H1 (cell line): ENCODE results near the gene ADAM22. TPM values are rescaled to one million over a fixed set of nuclear protein-coding genes. Genes with fewer than 3 reads are reported as not detected.

ENCODE experiments used
- CTCF ChIA-PET: fragments of 300-600 bp; sonication (Branson Sonifier 250); formaldehyde crosslinking; loops from one replicate; lab custom pipeline; 2021; ENCODE audit not compliant: partially characterized antibody; lab: Charles Lee
- POLR2A ChIA-PET: fragments of 300-600 bp; sonication (Branson Sonifier 250); formaldehyde crosslinking; loops from one replicate; lab custom pipeline; 2021; ENCODE audit warnings: inconsistent platforms; ENCODE audit not compliant: partially characterized antibody; lab: Charles Lee
- DNase-seq, 2 experiments: peaks; one replicate each; pipeline versions ENCODE4 v3.0.0 to v3.0.0-alpha.2; 2010 to 2022; ENCODE audit warnings: low spot score in 2 of 2, low read depth in 1 of 2, mixed read lengths in 1 of 2
- FAIRE-seq: peaks from 2 replicates; lab custom pipeline; 2011; peaks lifted over from hg19 to GRCh38; lab: Jason Lieb, UNC
- H2AFZ ChIP-seq: 2 replicates; pipeline ENCODE4 v1.8.1; 2012; ENCODE audit warnings: low read length, inconsistent platforms
- H2AK5ac ChIP-seq: 2 replicates; pipeline ENCODE4 v1.6.1; 2013; ENCODE audit warnings: low read depth, low read length
- H2BK120ac ChIP-seq: replicated peaks from 2 replicates; pipeline ENCODE3; 2013; ENCODE audit warnings: low read depth, low read length, inconsistent platforms
- H2BK12ac ChIP-seq: 2 replicates; pipeline ENCODE4 v1.6.1; 2013; ENCODE audit warnings: low read depth, low read length
- H2BK15ac ChIP-seq: 2 replicates; pipeline ENCODE4 v1.6.1; 2013; ENCODE audit warnings: low read length
- H2BK20ac ChIP-seq: 2 replicates; pipeline ENCODE4 v1.6.1; 2013; ENCODE audit warnings: low read length
- H2BK5ac ChIP-seq: 2 replicates; pipeline ENCODE4 v1.6.1; 2013; ENCODE audit warnings: low read depth, low read length
- H3K14ac ChIP-seq: 2 replicates; pipeline ENCODE4 v1.6.1; 2013; ENCODE audit warnings: inconsistent platforms; ENCODE audit not compliant: insufficient read length
- H3K18ac ChIP-seq: 2 replicates; pipeline ENCODE4 v1.6.1; 2013; ENCODE audit warnings: low read length; ENCODE audit errors: extremely low read depth
- H3K23ac ChIP-seq: 2 replicates; pipeline ENCODE4 v1.6.1; 2013; ENCODE audit warnings: inconsistent platforms; ENCODE audit not compliant: insufficient read length
- H3K23me2 ChIP-seq: 2 replicates; pipeline ENCODE4 v1.6.1; 2013; ENCODE audit warnings: low read depth, low read length
- H3K27ac ChIP-seq: 2 replicates; pipeline ENCODE4 v1.6.1; 2011; ENCODE audit warnings: low read depth, low read length, inconsistent platforms
- H3K27me3 ChIP-seq, 4 experiments: replicated peaks in 1 of 4; 1 replicate in 1 of 4; 2 replicates in 3 of 4; pipeline versions ENCODE4 v1.6.1 to v1.8.1; 2011 to 2013; ENCODE audit warnings: low read length in 3 of 4, mild to moderate bottlenecking in 3 of 4, inconsistent platforms in 2 of 4, mixed read lengths in 2 of 4, moderate library complexity in 1 of 4; ENCODE audit not compliant: control insufficient read depth in 3 of 4, insufficient read depth in 3 of 4; ENCODE audit errors: extremely low read depth in 1 of 4
- H3K36me3 ChIP-seq, 4 experiments: 2 replicates each; pipeline versions ENCODE4 v1.6.1 to v1.8.1; 2011 to 2013; ENCODE audit warnings: mild to moderate bottlenecking in 4 of 4, low read length in 3 of 4, moderate library complexity in 2 of 4, control low read depth in 1 of 4, inconsistent platforms in 1 of 4; ENCODE audit not compliant: insufficient read depth in 4 of 4, control insufficient read depth in 2 of 4
- H3K4ac ChIP-seq: replicated peaks from 2 replicates; pipeline ENCODE3; 2013; ENCODE audit warnings: low read length, low read depth, mixed read lengths, inconsistent platforms; ENCODE audit not compliant: insufficient read length
- H3K4me1 ChIP-seq, 4 experiments: replicated peaks in 1 of 4; 1 replicate in 1 of 4; 2 replicates in 3 of 4; pipeline versions ENCODE4 v1.6.1 to v1.8.1; 2011 to 2013; ENCODE audit warnings: low read length in 3 of 4, inconsistent platforms in 2 of 4, mixed read lengths in 1 of 4; ENCODE audit not compliant: insufficient read depth in 4 of 4, control insufficient read depth in 3 of 4
- H3K4me2 ChIP-seq, 2 experiments: 2 replicates each; pipeline versions ENCODE4 v1.6.1 to v1.8.1; 2011 to 2013; ENCODE audit warnings: low read depth in 2 of 2, low read length in 2 of 2, control low read depth in 1 of 2, inconsistent platforms in 1 of 2, mild to moderate bottlenecking in 1 of 2; ENCODE audit not compliant: insufficient read depth in 1 of 2
- H3K4me3 ChIP-seq, 4 experiments: fragments of 200-600, 300-600 bp in 1 of 4; sonication (generic), shearing (Covaris generic), sonication (Bioruptor Twin) in 1 of 4; 2 replicates each; pipeline versions ENCODE4 v1.5.1 to v1.8.1; 2011 to 2016; ENCODE audit warnings: low read length in 4 of 4, low read depth in 3 of 4, control low read depth in 2 of 4, inconsistent platforms in 2 of 4, mild to moderate bottlenecking in 2 of 4, mixed read lengths in 1 of 4, moderate library complexity in 1 of 4; ENCODE audit not compliant: insufficient read depth in 2 of 4; ENCODE audit errors: extremely low read depth in 1 of 4
- H3K56ac ChIP-seq: replicated peaks from 2 replicates; pipeline ENCODE3; 2013; ENCODE audit warnings: low read depth, mild to moderate bottlenecking, mixed read lengths, low read length, inconsistent platforms; ENCODE audit not compliant: insufficient read length
- H3K79me1 ChIP-seq: 2 replicates; pipeline ENCODE4 v1.6.1; 2013; ENCODE audit warnings: low read depth, low read length, control low read depth
- H3K79me2 ChIP-seq, 2 experiments: 2 replicates each; pipeline versions ENCODE4 v1.6.1 to v1.8.1; 2012 to 2013; ENCODE audit warnings: low read length in 2 of 2, mild to moderate bottlenecking in 2 of 2, inconsistent platforms in 1 of 2; ENCODE audit not compliant: insufficient read depth in 2 of 2, control insufficient read depth in 1 of 2
- H3K9ac ChIP-seq, 4 experiments: replicated peaks in 1 of 4; 1 replicate in 1 of 4; 2 replicates in 3 of 4; pipeline versions ENCODE4 v1.6.1 to v1.8.1; 2011 to 2013; ENCODE audit warnings: low read depth in 3 of 4, low read length in 3 of 4, control low read depth in 2 of 4, mild to moderate bottlenecking in 2 of 4, moderate library complexity in 2 of 4, inconsistent platforms in 1 of 4; ENCODE audit errors: extremely low read depth in 1 of 4
- H3K9me3 ChIP-seq, 2 experiments: 2 replicates each; pipeline versions ENCODE4 v1.6.1 to v1.8.1; 2012 to 2013; ENCODE audit warnings: mild to moderate bottlenecking in 2 of 2, moderate library complexity in 2 of 2, control low read depth in 1 of 2, inconsistent platforms in 1 of 2, low read depth in 1 of 2, low read length in 1 of 2, mixed read lengths in 1 of 2; ENCODE audit not compliant: insufficient read depth in 2 of 2
- H4K20me1 ChIP-seq, 2 experiments: replicated peaks in 1 of 2; 2 replicates each; pipeline versions ENCODE3 to v1.8.1; 2011 to 2013; ENCODE audit warnings: inconsistent platforms in 2 of 2, low read length in 2 of 2, mild to moderate bottlenecking in 1 of 2; ENCODE audit not compliant: insufficient read depth in 2 of 2, control insufficient read depth in 1 of 2
- H4K5ac ChIP-seq: 2 replicates; pipeline ENCODE4 v1.6.1; 2013; ENCODE audit warnings: low read length, low read depth, mixed read lengths, inconsistent platforms; ENCODE audit not compliant: insufficient read length
- H4K8ac ChIP-seq: 2 replicates; pipeline ENCODE4 v1.8.0; 2013; ENCODE audit warnings: mild to moderate bottlenecking, moderate library complexity, low read length, inconsistent platforms; ENCODE audit not compliant: insufficient read depth; ENCODE audit errors: extremely low read depth
- H4K91ac ChIP-seq: replicated peaks from 2 replicates; pipeline ENCODE3; 2013; ENCODE audit warnings: low read length, mixed read lengths, inconsistent platforms; ENCODE audit not compliant: insufficient read length
- EGR1 ChIP-seq: IDR thresholded peaks from 2 replicates; pipeline ENCODE4 v1.6.1; 2011; ENCODE audit warnings: low read depth, low read length, borderline replicate concordance
- EP300 ChIP-seq, 2 experiments: IDR thresholded peaks; 1 replicate in 1 of 2; 2 replicates in 1 of 2; pipeline ENCODE4 v1.6.1; 2011 to 2012; ENCODE audit warnings: low read depth in 2 of 2, low read length in 2 of 2, mild to moderate bottlenecking in 2 of 2, borderline replicate concordance in 1 of 2, inconsistent platforms in 1 of 2, moderate library complexity in 1 of 2
- HDAC6 ChIP-seq: IDR thresholded peaks from one replicate; pipeline ENCODE4 v1.7.1; 2012; ENCODE audit warnings: low read depth, mild to moderate bottlenecking, inconsistent platforms, low read length, moderate library complexity
- KDM5A ChIP-seq: fragments of 200-600 bp; IDR thresholded peaks from 2 replicates; pipeline ENCODE4 v1.7.1; 2012; ENCODE audit warnings: mild to moderate bottlenecking, low read length, inconsistent platforms, mixed read lengths
- MAFK ChIP-seq: IDR thresholded peaks from 2 replicates; pipeline ENCODE4 v1.6.1; 2012; ENCODE audit warnings: low read depth, mild to moderate bottlenecking, improper control_type of control experiment, low read length
- NANOG ChIP-seq: IDR thresholded peaks from 2 replicates; pipeline ENCODE4 v1.6.1; 2011; ENCODE audit warnings: low read length, low read depth, mild to moderate bottlenecking, inconsistent platforms; ENCODE audit not compliant: insufficient read depth, poor library complexity, severe bottlenecking
- RBBP5 ChIP-seq: IDR thresholded peaks from 2 replicates; pipeline ENCODE4 v1.7.1; 2012; ENCODE audit warnings: low read depth, mild to moderate bottlenecking, inconsistent platforms, low read length, moderate library complexity, borderline replicate concordance
- SRF ChIP-seq: IDR thresholded peaks from 2 replicates; pipeline ENCODE4 v1.6.1; 2011; ENCODE audit warnings: mild to moderate bottlenecking, low read depth, low read length, moderate library complexity
- TAF7 ChIP-seq: optimal IDR thresholded peaks from 2 replicates; pipeline ENCODE3; 2011; ENCODE audit warnings: low read depth, mild to moderate bottlenecking, inconsistent platforms, low read length, moderate library complexity, borderline replicate concordance
- WGBS, 2 experiments: shearing (Covaris generic) in 1 of 2; methylation state at CpG; one replicate each; pipeline versions ENCODE4 v1.1.6 to v1.1.7; 2013 to 2015; ENCODE audit warnings: low lambda C conversion rate in 2 of 2, mixed read lengths in 2 of 2, inconsistent platforms in 1 of 2, low coverage in 1 of 2, missing lambda C conversion rate in 1 of 2; ENCODE audit not compliant: insufficient replicate concordance in 2 of 2, insufficient coverage in 1 of 2, insufficient read length in 1 of 2; ENCODE audit errors: extremely low coverage in 1 of 2, missing lambda C conversion rate in 1 of 2; 5-methylcytosine and 5-hydroxymethylcytosine counted together
- polyA plus RNA-seq, 7 experiments: library from polyadenylated mRNA; depleted of rRNA in 3 of 7; stranded (reverse) in 5 of 7; unstranded in 2 of 7; fragments of >200 nt in 5 of 7; fragments of 200-250 nt in 2 of 7; gene quantifications; 1 replicate in 5 of 7; 2 replicates in 1 of 7; 4 replicates in 1 of 7; pipeline versions ENCODE4 v1.2.1 to v1.2.3, GENCODE V29; 2011 to 2013; ENCODE audit warnings: missing spikeins in 2 of 7, mixed read lengths in 2 of 7
- total RNA-seq: library from RNA; stranded (reverse); fragmentation: NEBNext Ultra II Directional; extraction: Animal tissue kit (Norgen Biotek cat#: 25700); gene quantifications from 2 replicates; pipeline ENCODE4 v1.2.1, GENCODE V29; 2021

Gene ADAM22
- total and polyA plus RNA-seq, 2 of the 8 experiments (the other 6 are each of a cell fraction or from before 2014, with no cell fraction given) = 4.6 to 21.4 TPM

DNA sequence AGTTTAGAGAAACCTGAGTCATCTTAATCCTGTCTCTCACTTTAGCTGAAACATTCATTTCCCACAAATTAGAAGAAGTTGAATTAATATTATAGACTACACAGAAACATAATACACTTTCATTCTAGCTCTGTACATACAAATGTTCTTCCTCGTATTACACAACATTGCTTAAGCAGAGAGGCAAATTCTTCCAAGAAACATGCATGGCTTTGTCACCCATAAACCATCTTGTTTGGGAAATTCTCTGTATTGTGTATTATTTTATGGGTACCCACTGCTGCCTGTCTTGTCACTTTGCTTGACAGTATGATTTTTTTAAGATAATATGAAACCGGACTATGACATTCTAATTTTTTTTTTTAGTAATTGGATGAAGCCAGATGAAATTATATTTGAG lies 181.8 kb downstream of the ADAM22 start:
- POLR2A ChIA-PET = no interaction called here
- CTCF ChIA-PET = interaction anchor here (0.7 to 0.8 kb wide), 2 partner anchors 54 to 376 kb away, joined by 3 to 5 read pairs; no protein-coding TSS in a partner anchor
- Histone ChIP-seq H4K91ac (no peak overlapping the region), H3K9ac (no peak overlapping the region), H3K14ac (no peak overlapping the region), H3K9me3 (no peaks in the 10 kb centered on the region), H3K79me2 (no peaks in the 10 kb centered on the region), H2BK20ac (no peak overlapping the region), H3K27me3 (no peaks in the 10 kb centered on the region), H4K5ac (no peak overlapping the region), H3K79me1 (no peaks in the 10 kb centered on the region), H4K8ac (no peak overlapping the region), H2AFZ (no peak overlapping the region), H3K4me3 (no peak overlapping the region), H3K56ac (no peak overlapping the region), H2BK12ac (no peak overlapping the region), H3K4me2 (no peak overlapping the region), H3K23ac (no peak overlapping the region), H3K23me2 (no peaks in the 10 kb centered on the region), H2BK120ac (no peak overlapping the region), H3K4me1 (no peaks in the 10 kb centered on the region), H2BK15ac (no peak overlapping the region), H3K27ac (no peak overlapping the region), H2AK5ac (no peak overlapping the region), H4K20me1 (no peaks in the 10 kb centered on the region), H3K4ac (no peak overlapping the region), H2BK5ac (no peak overlapping the region), H3K18ac (no peak overlapping the region), H3K36me3 (no peaks in the 10 kb centered on the region)
- WGBS, 2 experiments = 88% methylated on average over 2 of the region's 2 CpGs; no CpG with 5 or more reads in 1 of the 2 experiments
- FAIRE-seq (no peak), DNase-seq (no peak)
- TF ChIP-seq RBBP5 = no peak
- no peak for TF ChIP-seq HDAC6
- no peak for TF ChIP-seq KDM5A
- TF ChIP-seq EGR1 = no peak
- no peak for TF ChIP-seq TAF7
- TF ChIP-seq MAFK = no peak
- no peak for TF ChIP-seq EP300 (IDR thresholded peaks at IDR 0.05; ENCODE audit: borderline replicate concordance in 1 of 2, low read depth in 2 of 2, low read length in 2 of 2)
- TF ChIP-seq SRF = no peak
- TF ChIP-seq NANOG = no peak
